GM21825 (cell line): ENCODE data around the gene SLC6A16.
"Not testable (repeated sequence)": the region's sequence is repeated elsewhere in the genome, so short reads cannot be mapped to it uniquely, and the experiment has no call there.

ENCODE experiments used
- ATAC-seq: cut with Tn5 transposase; IDR thresholded peaks from one replicate; pipeline ENCODE4 v1.9.1; 2021; ENCODE audit warnings: mild to moderate bottlenecking, moderate library complexity; ENCODE audit not compliant: unreplicated experiment

The SLC6A16 gene

DNA sequence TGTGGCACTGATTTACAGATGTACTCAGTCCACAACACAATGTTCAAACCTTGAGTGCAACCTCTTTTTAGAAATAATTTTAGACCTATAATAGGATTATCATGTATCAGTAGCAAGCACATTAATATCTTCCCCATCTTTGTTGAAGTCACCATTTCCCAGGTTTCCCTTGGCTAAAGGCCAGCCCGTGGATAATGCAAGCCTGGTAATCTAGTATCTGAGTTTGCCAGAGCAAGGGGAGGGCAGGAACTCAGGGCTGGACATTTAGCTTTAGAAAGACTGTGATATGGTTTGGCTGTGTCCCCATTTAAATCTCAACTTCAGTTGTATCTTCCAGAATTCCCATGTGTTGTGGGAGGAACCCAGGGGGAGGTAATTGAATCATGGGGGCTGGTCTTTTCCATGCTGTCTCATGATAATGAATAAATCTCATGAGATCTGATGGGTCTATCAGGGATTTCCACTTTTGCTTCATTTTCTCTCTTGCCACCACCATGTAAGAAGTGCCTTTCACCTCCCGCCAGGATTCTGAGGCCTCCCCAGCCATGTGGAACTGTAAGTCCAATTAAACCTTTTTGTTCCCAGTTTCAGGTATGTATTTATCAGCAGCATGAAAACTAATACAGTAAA, 37.7 kb downstream of the SLC6A16 start:
- ATAC-seq, result no peak

DNA sequence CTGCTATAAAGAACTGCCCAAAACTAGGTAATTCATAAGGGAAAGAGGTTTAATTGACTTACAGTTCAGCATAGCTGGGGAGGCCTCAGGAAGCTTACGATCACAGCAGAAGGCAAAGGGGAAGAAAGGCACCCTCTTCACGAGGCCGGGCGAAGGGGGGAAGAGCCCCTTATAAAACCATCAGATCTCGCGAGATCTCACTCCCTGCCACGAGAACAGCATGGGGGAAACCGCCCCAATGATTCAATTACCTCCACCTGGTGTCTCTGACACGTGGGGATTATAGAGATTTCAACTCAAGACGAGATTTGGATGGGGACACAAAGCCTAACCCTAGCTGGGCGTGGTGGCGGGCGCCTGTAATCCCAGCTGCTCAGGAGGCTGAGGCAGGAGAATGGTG, 42.8 kb downstream of the SLC6A16 start:
- ATAC-seq, result no peak

DNA sequence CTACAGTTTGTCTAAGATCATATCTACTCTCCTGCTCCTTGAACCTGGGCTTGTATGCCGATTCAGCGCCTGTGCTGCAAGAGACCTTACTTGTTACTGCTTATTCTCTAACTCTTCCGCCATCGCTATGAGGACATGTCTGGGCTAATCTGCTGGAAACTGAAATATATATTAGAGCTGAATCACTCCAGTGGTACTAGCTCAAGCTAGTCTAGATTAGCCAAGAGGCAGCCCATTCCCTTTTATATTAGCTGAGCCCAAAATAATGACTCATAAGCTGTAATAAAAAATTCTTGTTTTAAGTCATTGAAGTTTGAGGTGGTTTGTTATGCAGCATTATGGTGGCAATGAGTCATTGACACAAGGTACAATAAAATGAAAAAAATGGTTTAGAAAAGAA, 52.8 kb downstream of the SLC6A16 start:
- ATAC-seq, result no peak

DNA sequence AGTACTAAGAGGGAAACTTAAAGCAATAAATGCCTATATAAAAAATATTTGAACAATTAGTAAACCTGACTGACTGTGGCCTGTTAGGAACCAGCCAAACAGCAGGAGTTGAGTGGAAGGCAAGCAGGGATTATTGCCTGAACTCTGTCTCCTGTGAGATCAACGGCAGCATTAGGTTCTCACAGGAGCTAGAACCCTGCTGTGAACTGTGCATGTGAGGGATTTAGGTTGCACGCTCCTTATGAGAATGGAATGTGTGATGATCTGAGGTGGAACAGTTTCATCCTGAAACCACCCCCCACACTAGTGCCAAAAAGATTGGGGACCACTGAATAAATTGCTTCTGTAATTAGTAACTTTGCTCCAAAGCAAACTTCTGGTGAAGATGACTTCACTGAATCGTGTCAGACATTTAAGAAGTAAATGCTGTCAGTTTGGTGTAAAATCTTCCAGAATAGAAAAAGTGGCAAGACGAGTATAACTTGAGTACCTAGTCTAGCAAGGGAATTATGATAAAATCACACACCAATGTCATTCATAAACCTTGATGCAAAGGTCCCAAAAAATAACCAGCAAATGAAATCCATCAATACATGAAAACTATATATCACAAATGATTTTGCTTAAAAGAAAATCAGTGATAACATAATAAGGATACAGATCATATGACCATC, 53.8 kb downstream of the SLC6A16 start:
- ATAC-seq, result no peak

DNA sequence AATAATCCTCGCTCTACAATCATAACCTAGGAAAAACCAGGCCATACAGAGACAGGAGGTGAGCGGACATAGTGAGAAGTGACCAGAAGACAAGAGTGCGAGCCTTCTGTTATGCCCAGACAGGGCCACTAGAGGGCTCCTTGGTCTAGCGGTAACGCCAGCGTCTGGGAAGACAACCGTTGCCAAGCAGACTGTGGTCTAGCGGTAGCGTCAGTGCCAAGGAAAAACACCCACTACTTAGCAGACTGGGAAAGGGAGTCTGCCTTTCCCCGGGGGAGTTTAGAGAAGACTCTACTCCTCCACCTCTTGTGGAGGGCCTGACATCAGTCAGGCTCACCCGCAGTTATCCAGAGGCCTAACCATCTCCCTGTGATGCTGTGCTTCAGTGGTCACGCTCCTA, 58.6 kb downstream of the SLC6A16 start:
- not testable (repeated sequence) for ATAC-seq

DNA sequence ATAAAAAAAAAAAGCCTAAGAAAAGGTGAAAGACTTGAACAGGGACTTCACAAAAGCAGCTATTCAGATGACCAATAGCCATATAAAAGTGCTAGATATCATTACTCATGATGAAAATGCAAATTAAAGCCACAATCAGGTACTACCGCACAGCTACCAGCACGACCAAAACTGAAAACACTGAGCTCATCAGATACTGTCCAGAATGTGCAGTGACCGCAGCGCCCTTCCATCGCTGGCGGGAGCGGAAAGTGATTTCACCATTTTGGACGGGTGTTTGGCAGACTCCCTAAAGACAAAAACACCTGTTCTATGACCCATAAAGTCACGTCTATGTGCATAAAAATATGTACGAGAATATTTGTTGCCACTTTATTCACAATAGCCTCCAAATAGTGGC, 60.7 kb downstream of the SLC6A16 start:
- no peak for ATAC-seq

DNA sequence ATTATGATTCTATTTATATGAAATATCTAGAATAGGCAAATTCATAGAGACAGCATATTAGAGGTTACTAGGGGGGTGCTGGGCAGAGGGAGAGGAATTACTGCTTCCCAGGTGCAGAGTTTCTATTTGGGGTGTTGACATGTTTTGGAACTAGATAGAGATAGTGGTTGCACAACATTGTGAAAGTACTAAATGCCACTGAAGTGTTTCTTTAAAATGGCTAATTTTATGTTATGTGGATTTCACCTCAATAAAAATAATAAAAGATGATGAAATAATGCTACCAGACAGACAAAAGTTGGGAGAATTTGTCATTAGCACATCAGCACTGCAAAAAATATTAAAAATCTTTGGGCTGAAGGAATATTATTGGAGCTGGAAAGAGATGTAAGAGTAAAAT, 63.4 kb downstream of the SLC6A16 start:
- ATAC-seq, result no peak

DNA sequence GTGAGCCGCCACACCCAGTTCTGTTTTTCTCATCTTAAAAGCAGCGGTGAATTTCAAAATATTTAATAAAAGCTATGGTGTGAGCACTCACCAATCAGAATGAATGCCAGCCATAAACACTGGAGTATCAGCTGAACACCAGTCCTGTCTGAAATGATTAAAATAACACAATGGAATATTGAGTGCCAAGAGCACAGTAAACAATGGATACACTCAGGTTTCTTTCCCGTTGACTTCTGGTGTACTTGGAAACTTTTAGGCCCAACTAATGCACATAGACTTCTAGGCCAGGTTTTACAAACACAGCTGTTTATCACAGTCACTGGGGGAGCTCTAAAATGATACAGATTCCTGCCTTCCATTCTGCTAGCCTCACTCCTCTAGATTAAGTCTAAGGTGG, 68.3 kb downstream of the SLC6A16 start:
- ATAC-seq, result no peak

DNA sequence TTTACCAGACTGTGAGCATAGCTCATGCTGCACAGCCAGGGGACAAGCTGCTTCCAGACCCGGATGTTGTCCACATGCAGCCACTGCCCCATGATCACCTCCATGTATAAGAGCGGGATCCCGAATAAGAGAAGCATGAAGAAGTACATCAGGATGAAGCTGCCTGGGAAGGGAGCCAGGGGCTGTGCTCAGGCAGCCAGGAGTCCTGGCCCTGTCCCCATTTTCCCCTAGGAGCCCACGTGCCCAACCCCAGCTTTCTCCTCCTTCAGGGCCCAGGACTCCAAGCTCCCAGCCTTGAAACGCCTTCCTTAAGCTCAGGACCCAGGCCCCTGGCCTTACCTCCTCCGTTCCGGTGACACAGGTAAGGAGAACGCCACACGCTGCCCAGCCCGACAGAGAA, 69.3 kb downstream of the SLC6A16 start:
- no peak for ATAC-seq

DNA sequence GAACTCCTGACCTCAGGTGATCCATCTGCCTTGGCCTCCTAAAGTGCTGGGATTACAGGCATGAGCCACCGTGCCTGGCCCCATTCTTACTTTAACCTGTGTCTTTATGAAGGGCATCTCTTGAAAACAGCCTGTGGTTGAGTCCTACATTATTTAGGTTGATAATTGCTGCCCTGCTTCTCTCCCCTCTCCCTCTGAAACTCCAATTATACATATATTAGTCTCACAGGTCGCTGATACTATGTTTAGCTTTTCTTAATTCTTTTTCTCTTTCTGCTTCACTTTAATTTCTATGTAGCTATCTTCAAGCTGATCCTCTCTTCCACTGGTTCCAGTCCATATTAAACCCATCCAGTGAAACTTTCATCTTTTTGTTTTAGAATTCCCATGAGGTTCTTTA, 75.1 kb downstream of the SLC6A16 start:
- no peak for ATAC-seq

DNA sequence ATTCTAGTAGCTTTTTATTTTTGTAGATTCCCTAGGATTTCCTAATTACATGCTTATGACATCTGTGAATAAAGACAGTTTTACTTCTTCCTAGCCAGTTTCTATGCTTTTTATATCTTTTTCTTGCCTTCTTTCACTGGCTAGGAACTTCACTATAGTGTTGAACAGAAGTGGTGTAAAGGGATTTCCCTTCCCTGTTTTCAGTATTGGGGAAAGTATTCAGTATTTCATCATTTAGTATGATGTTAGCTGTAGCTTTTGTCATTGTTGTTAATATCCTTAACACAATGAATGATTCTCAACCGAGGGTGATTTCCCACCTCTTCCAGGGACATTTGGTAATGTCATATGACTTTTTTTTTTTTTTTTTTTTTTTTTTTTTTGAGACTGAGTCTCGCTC, 77.3 kb downstream of the SLC6A16 start:
- ATAC-seq, result no peak

DNA sequence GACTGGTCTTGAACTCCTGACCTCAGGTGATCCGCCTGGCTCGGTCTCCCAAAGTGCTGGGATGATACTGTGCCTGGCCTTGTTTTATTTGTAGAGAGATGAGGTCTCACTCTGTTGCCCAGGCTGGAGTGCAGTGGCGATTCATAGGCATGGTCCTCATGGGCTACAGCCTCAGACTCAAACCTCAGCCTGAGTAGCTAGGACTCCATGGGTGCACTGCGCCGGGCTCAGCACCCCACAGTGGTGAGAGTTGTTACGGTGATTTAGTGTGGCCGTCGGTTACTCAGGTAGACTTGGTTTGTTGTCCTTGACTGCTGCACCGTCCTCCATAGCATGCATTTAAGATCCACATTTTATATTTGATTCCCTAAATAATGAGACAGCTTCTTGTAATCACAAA, 80.7 kb downstream of the SLC6A16 start:
- no peak for ATAC-seq

DNA sequence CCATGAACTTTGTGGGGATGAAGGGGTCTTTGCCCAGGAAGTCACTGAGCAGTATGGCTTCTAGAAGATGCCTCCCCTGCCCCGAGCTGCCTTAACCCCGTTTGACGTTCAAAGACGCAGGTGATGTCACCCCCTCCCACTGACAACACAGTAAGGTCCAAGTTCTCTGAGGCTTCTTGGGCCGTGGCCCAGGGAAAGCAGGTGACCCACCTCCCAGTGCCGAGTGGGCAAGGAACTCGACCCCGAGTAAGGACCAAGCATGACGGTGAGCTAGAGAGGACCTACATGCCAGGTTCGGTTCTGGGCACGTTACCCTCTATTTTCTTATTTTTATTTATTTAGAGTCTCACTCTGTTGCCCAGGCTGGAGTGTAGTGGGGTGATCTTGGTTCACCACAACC, 81.3 kb downstream of the SLC6A16 start:
- no peak for ATAC-seq

DNA sequence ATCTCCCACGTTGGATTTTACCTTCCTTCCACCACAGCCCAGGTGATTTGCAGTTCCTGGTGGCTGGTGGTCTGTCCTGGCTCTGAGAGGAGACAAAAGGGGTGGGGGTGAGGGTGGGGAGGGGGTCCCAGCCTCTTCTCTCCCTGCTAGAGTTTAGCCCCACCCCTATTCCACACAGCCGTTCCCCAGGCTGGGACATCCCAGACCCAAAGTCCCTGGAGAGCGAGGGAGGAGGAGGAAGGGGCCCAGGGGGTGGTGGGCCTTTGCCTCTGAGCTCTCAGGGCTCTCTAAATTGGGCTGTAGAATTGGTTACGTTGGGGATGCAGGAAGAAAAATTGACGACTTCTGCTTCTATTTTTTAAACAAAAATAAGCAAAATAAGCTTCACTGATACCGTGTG, 81.9 kb downstream of the SLC6A16 start:
- no peak for ATAC-seq

DNA sequence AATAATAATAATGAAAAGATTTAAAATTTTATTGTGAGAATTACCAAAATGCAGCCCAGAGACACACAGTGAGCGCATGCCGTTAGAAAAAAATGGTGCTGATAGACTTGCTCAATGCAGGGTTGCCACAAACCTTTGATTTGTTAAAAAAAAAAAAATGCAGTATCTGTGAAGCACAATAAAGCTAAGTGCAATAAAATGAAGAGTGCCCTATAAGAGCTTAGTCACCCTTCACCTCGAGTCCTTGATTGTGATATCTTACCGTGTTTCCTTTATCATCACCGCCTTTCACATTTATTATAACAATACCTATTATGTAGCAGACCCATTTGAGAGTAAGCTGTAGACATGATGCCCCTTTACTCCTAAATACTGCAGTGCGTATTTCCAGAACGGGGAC, 83.2 kb downstream of the SLC6A16 start:
- ATAC-seq, result no peak
